H9 (cell line): ENCODE data around the gene CCDC116. TPM values are rescaled to one million over a fixed set of nuclear protein-coding genes. Genes with fewer than 3 reads are reported as not detected.

Source experiments
- DNase-seq: peaks from one replicate; pipeline ENCODE4 v3.0.0-alpha.2; 2017
- H2AFZ ChIP-seq: one replicate; pipeline ENCODE4 v1.6.1; 2013; ENCODE audit warnings: mild to moderate bottlenecking, low read length, control low read depth, moderate library complexity
- H2AK5ac ChIP-seq: 2 replicates; pipeline ENCODE4 v1.6.1; 2013; ENCODE audit warnings: low read length, control low read depth, mixed read lengths; ENCODE audit not compliant: insufficient read length
- H2BK120ac ChIP-seq: one replicate; pipeline ENCODE4 v1.6.1; 2013; ENCODE audit warnings: low read depth, mild to moderate bottlenecking, low read length, control low read depth, inconsistent platforms; ENCODE audit not compliant: poor library complexity, severe bottlenecking
- H2BK12ac ChIP-seq: 2 replicates; pipeline ENCODE4 v1.6.1; 2013; ENCODE audit warnings: low read length, control low read depth, mixed read lengths, low read depth; ENCODE audit not compliant: insufficient read length
- H2BK15ac ChIP-seq: 2 replicates; pipeline ENCODE4 v1.6.1; 2013; ENCODE audit warnings: low read depth, low read length, control low read depth
- H2BK20ac ChIP-seq: one replicate; pipeline ENCODE4 v1.6.1; 2013; ENCODE audit warnings: low read depth, mild to moderate bottlenecking, low read length, control low read depth, inconsistent platforms; ENCODE audit not compliant: poor library complexity, severe bottlenecking
- H2BK5ac ChIP-seq: 2 replicates; pipeline ENCODE4 v1.6.1; 2013; ENCODE audit warnings: low read length, control low read depth, mixed read lengths; ENCODE audit not compliant: insufficient read length
- H3K14ac ChIP-seq: 2 replicates; pipeline ENCODE4 v1.6.1; 2013; ENCODE audit warnings: low read length, control low read depth; ENCODE audit not compliant: insufficient read depth
- H3K18ac ChIP-seq: 2 replicates; pipeline ENCODE4 v1.6.1; 2013; ENCODE audit warnings: low read depth, mild to moderate bottlenecking, mixed read lengths, low read length, control low read depth; ENCODE audit not compliant: insufficient read length
- H3K23ac ChIP-seq: 2 replicates; pipeline ENCODE4 v1.6.1; 2013; ENCODE audit warnings: low read length, control low read depth, mixed read lengths, low read depth; ENCODE audit not compliant: insufficient read length
- H3K23me2 ChIP-seq: 2 replicates; pipeline ENCODE4 v1.6.1; 2013; ENCODE audit warnings: low read depth, mild to moderate bottlenecking, mixed read lengths, low read length, control low read depth; ENCODE audit not compliant: insufficient read length, poor library complexity, severe bottlenecking
- H3K27ac ChIP-seq: 2 replicates; pipeline ENCODE4 v1.5.1; 2013; ENCODE audit warnings: low read length, control low read depth, mixed read lengths, low read depth; ENCODE audit not compliant: insufficient read length
- H3K27me3 ChIP-seq: 2 replicates; pipeline ENCODE4 v1.6.1; 2013; ENCODE audit warnings: low read length, control low read depth, inconsistent platforms; ENCODE audit not compliant: insufficient read depth
- H3K4ac ChIP-seq: 2 replicates; pipeline ENCODE4 v1.6.1; 2013; ENCODE audit warnings: low read depth, mild to moderate bottlenecking, control low read depth, inconsistent platforms, low read length, moderate library complexity
- H3K4me1 ChIP-seq: 2 replicates; pipeline ENCODE4 v1.6.1; 2013; ENCODE audit warnings: low read length, control low read depth, inconsistent platforms; ENCODE audit not compliant: insufficient read depth
- H3K4me2 ChIP-seq: 2 replicates; pipeline ENCODE4 v1.6.1; 2013; ENCODE audit warnings: low read length, control low read depth, mixed read lengths; ENCODE audit not compliant: insufficient read length, insufficient read depth
- H3K56ac ChIP-seq: 2 replicates; pipeline ENCODE4 v1.6.1; 2013; ENCODE audit warnings: low read depth, mild to moderate bottlenecking, mixed read lengths, low read length, control low read depth; ENCODE audit not compliant: insufficient read length
- H3K79me1 ChIP-seq: 2 replicates; pipeline ENCODE4 v1.6.1; 2013; ENCODE audit warnings: low read depth, mild to moderate bottlenecking, moderate library complexity, low read length, control low read depth, inconsistent platforms; ENCODE audit not compliant: insufficient read depth, poor library complexity, severe bottlenecking
- H3K79me2 ChIP-seq: 2 replicates; pipeline ENCODE4 v1.6.1; 2013; ENCODE audit warnings: low read length, control low read depth, inconsistent platforms; ENCODE audit not compliant: insufficient read depth
- H3K9ac ChIP-seq: 2 replicates; pipeline ENCODE4 v1.6.1; 2013; ENCODE audit warnings: low read length, control low read depth, mixed read lengths; ENCODE audit not compliant: insufficient read length; ENCODE audit errors: extremely low read depth
- H3K9me3 ChIP-seq: one replicate; pipeline ENCODE4 v1.6.1; 2013; ENCODE audit warnings: low read depth, low read length, inconsistent platforms; ENCODE audit not compliant: control insufficient read depth
- H3T11ph ChIP-seq: one replicate; pipeline ENCODE4 v1.6.1; 2013; ENCODE audit warnings: mild to moderate bottlenecking, low read length, control low read depth, inconsistent platforms
- H4K20me1 ChIP-seq: one replicate; pipeline ENCODE4 v1.6.1; 2013; ENCODE audit not compliant: control insufficient read depth, insufficient read length, insufficient read depth
- H4K5ac ChIP-seq: 2 replicates; pipeline ENCODE4 v1.6.1; 2013; ENCODE audit warnings: low read depth, mild to moderate bottlenecking, mixed read lengths, low read length, control low read depth; ENCODE audit not compliant: insufficient read length
- H4K8ac ChIP-seq: replicated peaks from 2 replicates; pipeline ENCODE4 v1.6.1; 2013; ENCODE audit warnings: low read length, control low read depth, mixed read lengths, low read depth; ENCODE audit not compliant: insufficient read length
- H4K91ac ChIP-seq: 2 replicates; pipeline ENCODE4 v1.6.1; 2013; ENCODE audit warnings: low read depth, mild to moderate bottlenecking, moderate library complexity, mixed read lengths, low read length, control low read depth; ENCODE audit not compliant: insufficient read length
- H3K27ac Mint-ChIP-seq, 3 experiments: 2 replicates in 2 of 3; 3 replicates in 1 of 3; pipeline ENCODE4 v1.8.0; 2020 to 2021; ENCODE audit warnings: mixed read lengths in 3 of 3, mild to moderate bottlenecking in 1 of 3, moderate library complexity in 1 of 3
- H3K27me3 Mint-ChIP-seq: 2 replicates; pipeline ENCODE4 v1.8.0; 2021; ENCODE audit warnings: low read depth, mild to moderate bottlenecking, moderate library complexity, mixed read lengths
- H3K36me3 Mint-ChIP-seq, 3 experiments: 2 replicates in 2 of 3; 3 replicates in 1 of 3; pipeline ENCODE4 v1.8.0; 2020 to 2021; ENCODE audit warnings: low read depth in 3 of 3, mixed read lengths in 3 of 3; ENCODE audit not compliant: insufficient read depth in 1 of 3
- H3K4me1 Mint-ChIP-seq, 2 experiments: 2 replicates each; pipeline ENCODE4 v1.8.0; 2020; ENCODE audit warnings: mixed read lengths in 2 of 2
- H3K4me3 Mint-ChIP-seq, 2 experiments: 2 replicates in 1 of 2; 3 replicates in 1 of 2; pipeline ENCODE4 v1.8.0; 2020 to 2021; ENCODE audit warnings: mild to moderate bottlenecking in 2 of 2, mixed read lengths in 2 of 2, moderate library complexity in 1 of 2
- H3K9me3 Mint-ChIP-seq, 2 experiments: 2 replicates in 1 of 2; 3 replicates in 1 of 2; pipeline ENCODE4 v1.8.0; 2020; ENCODE audit warnings: mild to moderate bottlenecking in 2 of 2, mixed read lengths in 2 of 2, moderate library complexity in 1 of 2
- CTCF ChIP-seq: fragments of 200-600 bp; sonication (generic); conservative IDR thresholded peaks from 3 replicates; pipeline ENCODE4 v1.8.0; 2021; ENCODE audit warnings: antibody characterized with exemption, mild to moderate bottlenecking
- WGBS: extraction: QIAGEN DNeasy Blood & Tissue Kit; methylation state at CpG from one replicate; pipeline ENCODE4 v1.1.7; 2013; ENCODE audit warnings: missing lambda C conversion rate, low lambda C conversion rate, mixed read lengths; ENCODE audit not compliant: insufficient read length; ENCODE audit errors: extremely low coverage; 5-methylcytosine and 5-hydroxymethylcytosine counted together
- total RNA-seq: library from RNA; stranded (reverse); gene quantifications from 2 replicates; pipeline ENCODE4 v1.2.1, GENCODE V29; 2021

CCDC116 gene
- total RNA-seq, 1 experiment from 2014 or later, result 0.63 TPM

DNA sequence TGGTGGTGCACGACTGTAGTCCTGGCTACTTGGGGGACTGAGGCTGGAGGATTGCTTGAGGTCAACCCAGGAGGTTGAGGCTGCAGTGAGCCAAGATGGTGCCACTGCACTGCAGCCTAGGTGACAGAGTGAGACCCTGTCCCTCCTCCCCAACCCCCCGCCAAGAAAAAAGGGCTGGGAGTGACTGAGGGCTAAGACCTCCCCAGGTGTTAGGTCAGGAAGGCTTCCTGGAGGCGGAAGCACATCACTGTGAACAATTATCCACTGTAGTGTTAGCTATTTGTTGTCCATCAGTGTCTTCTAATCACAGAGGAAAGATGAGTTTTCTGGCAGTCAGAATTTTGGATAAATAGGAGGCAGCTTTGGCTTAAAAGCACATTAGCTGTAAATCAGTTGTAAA, 11.5 kb upstream of the CCDC116 start:
- H3K14ac ChIP-seq, result no peak overlapping the region
- H3K27me3 ChIP-seq, result no peaks in the 10 kb centered on the region
- H4K8ac ChIP-seq, result no peak overlapping the region
- H3K27ac Mint-ChIP-seq, result peak overlapping the region in 2 of 3 experiments; percentile 53 to 68; a peak in 3 of 7 replicates
- no peaks in the 10 kb centered on the region for H3K79me1 ChIP-seq
- H3K18ac ChIP-seq, result no peak overlapping the region
- no peak overlapping the region for H4K91ac ChIP-seq
- H2AFZ ChIP-seq, result no peak overlapping the region
- no peak overlapping the region for H3K4ac ChIP-seq
- no peak for TF ChIP-seq CTCF
- H4K20me1 ChIP-seq, result no peaks in the 10 kb centered on the region
- H2BK20ac ChIP-seq, result no peak overlapping the region
- peaks cover 1% of the 10 kb centered on the region; the same call in 1 of the 2 replicates for H3K27me3 Mint-ChIP-seq
- no peaks in the 10 kb centered on the region for H3K9me3 ChIP-seq
- H2BK120ac ChIP-seq, result no peak overlapping the region
- H4K5ac ChIP-seq, result no peak overlapping the region
- no peak overlapping the region for H2BK15ac ChIP-seq
- no peaks in the 10 kb centered on the region for H3K9me3 Mint-ChIP-seq
- H3K9ac ChIP-seq, result no peak overlapping the region
- H3K56ac ChIP-seq, result no peak overlapping the region
- no peak overlapping the region for H3T11ph ChIP-seq
- WGBS, result no CpG with 5 or more reads among the region's 3 CpGs
- no peaks in the 10 kb centered on the region for H3K79me2 ChIP-seq
- H3K23ac ChIP-seq, result no peak overlapping the region
- peaks cover 6 to 7% of the 10 kb centered on the region in 2 experiments; a peak in 2 of 4 replicates for H3K4me1 Mint-ChIP-seq
- no peak overlapping the region for H3K4me3 Mint-ChIP-seq
- no peak overlapping the region for H2AK5ac ChIP-seq
- no peaks in the 10 kb centered on the region; the same call in none of the 2 replicates for H3K4me1 ChIP-seq
- no peak overlapping the region for H2BK5ac ChIP-seq
- peaks cover 3 to 29% (median 21%) of the 10 kb centered on the region in 3 experiments; a peak in 6 of 7 replicates for H3K36me3 Mint-ChIP-seq
- H3K27ac ChIP-seq, result no peak overlapping the region
- no peak for DNase-seq
- H2BK12ac ChIP-seq, result no peak overlapping the region
- no peak overlapping the region for H3K4me2 ChIP-seq
- H3K23me2 ChIP-seq, result no peaks in the 10 kb centered on the region
